ENCODE measurements around the gene IL4. TPM values are rescaled to one million over a fixed set of nuclear protein-coding genes. Genes with fewer than 3 reads are reported as not detected.
A peak's percentile ranks its signal among the peaks of the same experiment; 100 is the strongest.

IL4 gene
- total RNA-seq, 1 experiment from 2014 or later, result not detected

DNA sequence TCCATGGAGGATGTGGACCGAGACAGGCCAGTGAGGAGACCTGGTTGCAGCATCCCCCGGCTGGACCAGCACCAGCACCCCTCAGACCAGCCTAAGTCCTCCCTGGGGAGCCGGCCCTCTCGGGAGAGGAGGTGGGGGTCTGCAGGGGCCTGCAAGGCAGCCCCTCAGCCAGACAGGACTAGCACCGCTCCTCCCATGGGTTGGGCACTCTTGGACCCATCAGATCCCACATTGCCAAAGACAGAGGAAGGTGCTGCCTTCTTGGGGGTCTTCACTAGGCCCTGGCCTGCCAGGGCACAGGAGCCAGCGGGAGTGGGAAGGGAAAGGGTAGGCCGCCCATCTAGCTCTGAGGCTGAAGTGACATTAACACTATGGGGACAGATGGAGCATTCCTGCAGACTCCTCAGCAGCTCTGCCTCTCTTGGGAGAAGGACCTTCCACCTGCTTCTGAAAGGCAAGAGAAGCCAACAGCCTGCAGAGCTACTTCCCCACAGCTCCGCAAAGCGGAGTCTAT is 9.0 kb upstream of the IL4 start:
- TF ChIP-seq NFYB (CRISPR knock-in tag; conservative IDR thresholded peaks at IDR 0.05; ENCODE audit: low read depth), result no peak
- no peak for TF ChIP-seq SMAD3 (CRISPR knock-in tag; IDR thresholded peaks at IDR 0.05; ENCODE audit: borderline replicate concordance)
- TF ChIP-seq GRHL2 (CRISPR knock-in tag; IDR thresholded peaks at IDR 0.05; ENCODE audit: insufficient replicate concordance, severe bottlenecking), result no peak
- TF ChIP-seq E2F4 (CRISPR knock-in tag; IDR thresholded peaks at IDR 0.05; ENCODE audit: borderline replicate concordance, low read depth), result no peak
- TF ChIP-seq FOXJ3 (CRISPR knock-in tag; IDR thresholded peaks at IDR 0.05; ENCODE audit: borderline replicate concordance), result no peak
- TF ChIP-seq ZNF396 (CRISPR knock-in tag; IDR thresholded peaks at IDR 0.05; ENCODE audit: borderline replicate concordance), result no peak
- Mint-ChIP-seq H3K27me3 (ENCODE audit: low read depth) (no peaks in the 10 kb centered on the region; the same call in 1 of the 2 replicates), H3K4me3 (no peak overlapping the region), H3K36me3 (no peaks in the 10 kb centered on the region), H3K4me1 (peaks cover 8% of the 10 kb centered on the region; the same call in 1 of the 2 replicates), H3K9me3 (no peaks in the 10 kb centered on the region), H3K27ac (no peak overlapping the region)
- ATAC-seq (no peak), DNase-seq (ENCODE audit: low spot score) (no peak)
- ChIA-PET POLR2A (no interaction called here), CTCF (no interaction called here)

GRCh38 chr5:132665574-132666080 is 8.2 kb upstream of the IL4 start:
- Mint-ChIP-seq H3K4me3 (no peak overlapping the region), H3K36me3 (no peaks in the 10 kb centered on the region), H3K27ac (no peak overlapping the region), H3K9me3 (peaks cover 2% of the 10 kb centered on the region), H3K27me3 (ENCODE audit: low read depth) (no peaks in the 10 kb centered on the region; the same call in 1 of the 2 replicates), H3K4me1 (peaks cover 13% of the 10 kb centered on the region; the same call in 1 of the 2 replicates)
- POLR2A ChIA-PET, result no interaction called here
- TF ChIP-seq GTF2I (CRISPR knock-in tag; conservative IDR thresholded peaks at IDR 0.05), result no peak
- no peak for TF ChIP-seq HMGA2 (CRISPR knock-in tag; IDR thresholded peaks at IDR 0.05)
- TF ChIP-seq TCF7 (CRISPR knock-in tag; IDR thresholded peaks at IDR 0.05; ENCODE audit: low read depth), result no peak
- TF ChIP-seq, protein P1, sequence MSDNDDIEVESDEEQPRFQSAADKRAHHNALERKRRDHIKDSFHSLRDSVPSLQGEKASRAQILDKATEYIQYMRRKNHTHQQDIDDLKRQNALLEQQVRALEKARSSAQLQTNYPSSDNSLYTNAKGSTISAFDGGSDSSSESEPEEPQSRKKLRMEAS (CRISPR knock-in tag; IDR thresholded peaks at IDR 0.05), result no peak
- CTCF ChIA-PET, result interaction anchor here (2.1 kb wide), 1 partner anchor 12 kb away, joined by 9 read pairs; no protein-coding TSS in a partner anchor
- DNase-seq (ENCODE audit: low spot score) (no peak), ATAC-seq (no peak)

DNA sequence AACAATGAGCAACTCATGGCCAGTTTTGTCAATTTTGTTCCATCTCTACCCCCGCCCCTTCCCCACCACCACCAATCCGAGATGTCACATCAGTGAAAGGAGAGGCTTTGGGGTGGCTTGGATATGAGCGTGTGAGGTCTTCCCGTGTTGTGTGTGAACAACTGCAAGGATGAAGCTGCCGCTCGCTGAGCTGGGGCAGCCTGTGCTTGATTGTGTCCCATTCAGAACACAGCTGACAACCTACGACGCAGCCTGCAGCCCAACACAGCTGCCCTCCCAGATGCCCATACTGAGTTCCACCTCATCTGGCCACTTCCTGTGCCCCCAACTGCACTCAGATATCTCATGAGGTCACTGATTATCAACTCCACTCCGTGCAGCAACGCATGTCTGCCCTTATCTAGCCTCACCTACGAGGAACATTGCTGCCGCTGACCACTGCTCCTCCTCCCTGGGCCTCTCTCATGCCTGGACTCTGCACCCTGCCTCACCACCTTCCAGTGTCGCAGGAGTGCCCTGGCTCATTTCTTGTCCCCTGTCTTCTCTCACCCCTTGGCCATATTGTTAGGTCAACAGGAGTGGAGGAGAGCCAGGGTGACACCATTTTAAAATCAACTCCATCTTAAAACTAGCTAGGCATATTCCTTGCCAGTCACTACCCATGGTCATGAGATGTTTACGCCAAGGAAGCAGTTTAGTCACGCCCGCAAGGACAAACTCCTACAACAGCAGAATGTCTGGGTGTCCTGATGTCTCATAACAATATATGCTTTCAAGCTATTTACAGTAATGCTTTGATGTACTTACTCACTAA is 7.3 kb upstream of the IL4 start:
- no peak for DNase-seq (ENCODE audit: low spot score)
- H3K9me3 Mint-ChIP-seq, result peaks cover 9% of the 10 kb centered on the region
- H3K4me1 Mint-ChIP-seq, result peaks cover 14% of the 10 kb centered on the region; the same call in 1 of the 2 replicates
- no peak for TF ChIP-seq ATF3 (CRISPR knock-in tag; conservative IDR thresholded peaks at IDR 0.05)
- TF ChIP-seq OVOL2 (CRISPR knock-in tag; IDR thresholded peaks at IDR 0.05; ENCODE audit: borderline replicate concordance), result no peak
- TF ChIP-seq, protein P2, sequence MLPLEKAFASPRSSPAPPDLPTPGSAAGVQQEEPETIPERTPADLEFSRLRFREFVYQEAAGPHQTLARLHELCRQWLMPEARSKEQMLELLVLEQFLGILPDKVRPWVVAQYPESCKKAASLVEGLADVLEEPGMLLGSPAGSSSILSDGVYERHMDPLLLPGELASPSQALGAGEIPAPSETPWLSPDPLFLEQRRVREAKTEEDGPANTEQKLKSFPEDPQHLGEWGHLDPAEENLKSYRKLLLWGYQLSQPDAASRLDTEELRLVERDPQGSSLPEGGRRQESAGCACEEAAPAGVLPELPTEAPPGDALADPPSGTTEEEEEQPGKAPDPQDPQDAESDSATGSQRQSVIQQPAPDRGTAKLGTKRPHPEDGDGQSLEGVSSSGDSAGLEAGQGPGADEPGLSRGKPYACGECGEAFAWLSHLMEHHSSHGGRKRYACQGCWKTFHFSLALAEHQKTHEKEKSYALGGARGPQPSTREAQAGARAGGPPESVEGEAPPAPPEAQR (CRISPR knock-in tag; IDR thresholded peaks at IDR 0.05), result no peak
- TF ChIP-seq NFATC4 (CRISPR knock-in tag; IDR thresholded peaks at IDR 0.05), result no peak
- no peak for TF ChIP-seq E2F4 (CRISPR knock-in tag; IDR thresholded peaks at IDR 0.05; ENCODE audit: borderline replicate concordance, low read depth)
- no peak for TF ChIP-seq TEAD1 (CRISPR knock-in tag; IDR thresholded peaks at IDR 0.05)
- TF ChIP-seq ZNF263 (CRISPR knock-in tag; IDR thresholded peaks at IDR 0.05; ENCODE audit: low read depth), result no peak
- no peak for TF ChIP-seq NR1H2 (CRISPR knock-in tag; IDR thresholded peaks at IDR 0.05)
- no peak for TF ChIP-seq E2F1 (CRISPR knock-in tag; IDR thresholded peaks at IDR 0.05)
- no peak for TF ChIP-seq ZNF232 (CRISPR knock-in tag; IDR thresholded peaks at IDR 0.05)
- TF ChIP-seq, protein P3, sequence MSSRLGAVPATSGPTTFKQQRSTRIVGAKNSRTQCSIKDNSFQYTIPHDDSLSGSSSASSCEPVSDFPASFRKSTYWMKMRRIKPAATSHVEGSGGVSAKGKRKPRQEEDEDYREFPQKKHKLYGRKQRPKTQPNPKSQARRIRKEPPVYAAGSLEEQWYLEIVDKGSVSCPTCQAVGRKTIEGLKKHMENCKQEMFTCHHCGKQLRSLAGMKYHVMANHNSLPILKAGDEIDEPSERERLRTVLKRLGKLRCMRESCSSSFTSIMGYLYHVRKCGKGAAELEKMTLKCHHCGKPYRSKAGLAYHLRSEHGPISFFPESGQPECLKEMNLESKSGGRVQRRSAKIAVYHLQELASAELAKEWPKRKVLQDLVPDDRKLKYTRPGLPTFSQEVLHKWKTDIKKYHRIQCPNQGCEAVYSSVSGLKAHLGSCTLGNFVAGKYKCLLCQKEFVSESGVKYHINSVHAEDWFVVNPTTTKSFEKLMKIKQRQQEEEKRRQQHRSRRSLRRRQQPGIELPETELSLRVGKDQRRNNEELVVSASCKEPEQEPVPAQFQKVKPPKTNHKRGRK (CRISPR knock-in tag; IDR thresholded peaks at IDR 0.05; ENCODE audit: borderline replicate concordance), result no peak

More for the DNA sequence above, 7.3 kb upstream of the IL4 start:
- no peak overlapping the region for H3K4me3 Mint-ChIP-seq
- POLR2A ChIA-PET, result no interaction called here
- peaks cover 2% of the 10 kb centered on the region; the same call in 1 of the 2 replicates for H3K36me3 Mint-ChIP-seq
- peak overlapping the region; percentile 71; the same call in 1 of the 2 replicates for H3K27ac Mint-ChIP-seq
- H3K27me3 Mint-ChIP-seq (ENCODE audit: low read depth), result no peaks in the 10 kb centered on the region; the same call in 1 of the 2 replicates
- CTCF ChIA-PET, result interaction anchor here (0.6 to 2.1 kb wide), 2 partner anchors 11 to 140 kb away, joined by 3 to 9 read pairs; no protein-coding TSS in a partner anchor
- no peak for ATAC-seq

Measured in WTC11 (cell line).